Naive thymus-derived CD4-positive, alpha-beta T cell (primary cell): ENCODE results near the gene ZRSR2. TPM values are rescaled to one million over a fixed set of nuclear protein-coding genes. Genes with fewer than 3 reads are reported as not detected.

Experiments used
- ATAC-seq: fragments of 150-1000 bp; cut with Tn5 transposase; 2 replicates; pipeline ENCODE4 v1.10.0; 2021; ENCODE audit warnings: mild to moderate bottlenecking, moderate library complexity
- CTCF ChIA-PET: fragments of 350-600 bp; sonication (Branson Sonifier 250); formaldehyde crosslinking; loops from one replicate; lab custom pipeline; 2021; ENCODE audit warnings: antibody characterized with exemption; lab: Charles Lee
- POLR2A ChIA-PET: fragments of 350-600 bp; sonication (Branson Sonifier 250); formaldehyde crosslinking; loops from one replicate; lab custom pipeline; 2021; ENCODE audit warnings: antibody characterized with exemption, inconsistent platforms; lab: Charles Lee
- DNase-seq, 9 donors: peaks; one replicate each; pipeline versions ENCODE4 v3.0.0 to v3.0.0-alpha.2; 2020 to 2022; ENCODE audit warnings: mixed read lengths in 1 of 9
- H3K27ac ChIP-seq: one replicate; pipeline ENCODE4 v1.7.0; 2013; ENCODE audit warnings: mild to moderate bottlenecking, low read depth, low read length, moderate library complexity
- H3K27me3 ChIP-seq, 2 donors: one replicate each; pipeline ENCODE4 v1.7.0; 2013; ENCODE audit warnings: low read length in 2 of 2, mild to moderate bottlenecking in 2 of 2, moderate library complexity in 2 of 2; ENCODE audit not compliant: control insufficient read depth in 2 of 2, insufficient read depth in 2 of 2
- H3K36me3 ChIP-seq, 3 experiments: 1 replicate in 2 of 3; 2 replicates in 1 of 3; pipeline ENCODE4 v1.7.0; 2013; ENCODE audit warnings: low read length in 3 of 3, mild to moderate bottlenecking in 3 of 3, moderate library complexity in 1 of 3; ENCODE audit not compliant: insufficient read depth in 3 of 3, control insufficient read depth in 2 of 3
- H3K4me1 ChIP-seq, 2 donors: one replicate each; pipeline ENCODE4 v1.7.0; 2013; ENCODE audit warnings: low read length in 2 of 2, mild to moderate bottlenecking in 2 of 2, moderate library complexity in 1 of 2; ENCODE audit not compliant: control insufficient read depth in 2 of 2, insufficient read depth in 2 of 2
- H3K4me3 ChIP-seq: 2 replicates; pipeline ENCODE4 v1.7.0; 2013; ENCODE audit warnings: mild to moderate bottlenecking, low read length
- H3K9me3 ChIP-seq, 3 experiments: 1 replicate in 2 of 3; 2 replicates in 1 of 3; pipeline ENCODE4 v1.7.0; 2013; ENCODE audit warnings: low read length in 3 of 3; ENCODE audit not compliant: control insufficient read depth in 2 of 3
- H3K27ac Mint-ChIP-seq, 9 donors: one replicate each; pipeline ENCODE4 v1.8.0; 2020 to 2022; ENCODE audit warnings: mixed read lengths in 9 of 9, mild to moderate bottlenecking in 8 of 9, moderate library complexity in 5 of 9, inconsistent platforms in 2 of 9
- H3K27me3 Mint-ChIP-seq, 5 donors: one replicate each; pipeline ENCODE4 v1.8.0; 2021 to 2022; ENCODE audit warnings: mixed read lengths in 5 of 5, mild to moderate bottlenecking in 1 of 5
- H3K36me3 Mint-ChIP-seq, 5 donors: one replicate each; pipeline ENCODE4 v1.8.0; 2020 to 2022; ENCODE audit warnings: mixed read lengths in 5 of 5, mild to moderate bottlenecking in 3 of 5, inconsistent platforms in 1 of 5
- H3K4me1 Mint-ChIP-seq, 7 donors: one replicate each; pipeline ENCODE4 v1.8.0; 2020 to 2022; ENCODE audit warnings: mixed read lengths in 7 of 7, mild to moderate bottlenecking in 3 of 7, inconsistent platforms in 1 of 7
- H3K4me3 Mint-ChIP-seq, 10 donors: one replicate each; pipeline ENCODE4 v1.8.0; 2020 to 2022; ENCODE audit warnings: mild to moderate bottlenecking in 10 of 10, mixed read lengths in 10 of 10, moderate library complexity in 6 of 10, inconsistent platforms in 2 of 10
- H3K9me3 Mint-ChIP-seq, 11 donors: one replicate each; pipeline ENCODE4 v1.8.0; 2020 to 2022; ENCODE audit warnings: mixed read lengths in 11 of 11, mild to moderate bottlenecking in 4 of 11, inconsistent platforms in 1 of 11, moderate library complexity in 1 of 11
- intact Hi-C, 2 donors: fragments of 100-400 bp; cut with micrococcal nuclease; formaldehyde crosslinking; loops; one replicate each; pipeline ENCODE4 v1.15.1; 2023
- polyA plus RNA-seq, 2 donors: library from polyadenylated mRNA; unstranded; fragments of 300-500 nt; fragmentation: Illumina TruSeq; gene quantifications; one replicate each; pipeline ENCODE4 v1.2.3, GENCODE V29; 2021
- total RNA-seq, 6 experiments: library from RNA in 5 of 6; stranded (reverse) in 5 of 6; gene quantifications; 1 replicate in 5 of 6; 2 replicates in 1 of 6; pipeline ENCODE4 v1.2.3 and lab custom pipeline; 2021 to 2026

ZRSR2 gene
- total and polyA plus RNA-seq, 7 experiments from 2014 or later = 20.8 to 46.0 (median 25.4) TPM

DNA sequence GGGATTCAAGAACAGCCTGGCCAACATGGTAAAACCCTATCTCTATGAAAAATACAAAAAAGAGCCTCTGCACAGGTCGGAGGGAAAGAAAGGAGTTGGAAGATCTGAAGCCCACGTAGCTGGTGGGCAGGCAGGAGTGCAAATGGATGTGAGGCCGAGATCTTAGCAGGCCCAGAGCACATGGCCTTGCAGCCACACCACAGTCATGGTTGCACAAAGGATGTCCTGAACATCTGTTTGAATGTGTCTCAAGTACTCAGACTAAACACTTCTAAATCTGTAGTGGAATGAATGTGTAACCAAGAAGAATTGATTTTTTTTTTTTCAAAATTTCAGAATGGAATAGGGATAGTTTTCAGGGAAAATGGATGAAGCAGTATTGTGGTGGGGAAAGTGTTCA is 41.4 kb upstream of the ZRSR2 start:
- CTCF ChIA-PET = interaction anchor here (0.6 to 2.9 kb wide), 5 partner anchors 9 to 668 kb away, joined by 3 to 15 read pairs (median 4); partner anchors contain the start of gene CA5B
- H3K27me3 ChIP-seq = no peaks in the 10 kb centered on the region
- no peaks in the 10 kb centered on the region for H3K36me3 ChIP-seq
- H3K4me1 Mint-ChIP-seq = peaks cover 37 to 97% (median 80%) of the 10 kb centered on the region in 7 donors
- POLR2A ChIA-PET = interaction anchor here (1.4 to 10.4 kb wide), 4 partner anchors 10 to 41 kb away, joined by 3 to 162 read pairs (median 16); partner anchors contain the start of genes CA5B and ZRSR2
- DNase-seq (no peak), ATAC-seq (no peak)
- peak overlapping the region; percentile 78 to 99 (median 96) for H3K27ac Mint-ChIP-seq
- peaks cover 0 to 45% (median 32%) of the 10 kb centered on the region in 5 donors for H3K36me3 Mint-ChIP-seq
- peaks cover 0 to 4% (median 0%) of the 10 kb centered on the region in 11 donors for H3K9me3 Mint-ChIP-seq
- no peaks in the 10 kb centered on the region for H3K27me3 Mint-ChIP-seq
- H3K4me3 Mint-ChIP-seq = peak overlapping the region in 8 of 10 donors; percentile 10 to 80 (median 73)
- no peaks in the 10 kb centered on the region for H3K9me3 ChIP-seq
- no peak overlapping the region for H3K4me3 ChIP-seq
- peak overlapping the region; percentile 89 for H3K27ac ChIP-seq
- peaks cover 45 to 50% of the 10 kb centered on the region in 2 donors for H3K4me1 ChIP-seq
- intact Hi-C loops = no loop called here

DNA sequence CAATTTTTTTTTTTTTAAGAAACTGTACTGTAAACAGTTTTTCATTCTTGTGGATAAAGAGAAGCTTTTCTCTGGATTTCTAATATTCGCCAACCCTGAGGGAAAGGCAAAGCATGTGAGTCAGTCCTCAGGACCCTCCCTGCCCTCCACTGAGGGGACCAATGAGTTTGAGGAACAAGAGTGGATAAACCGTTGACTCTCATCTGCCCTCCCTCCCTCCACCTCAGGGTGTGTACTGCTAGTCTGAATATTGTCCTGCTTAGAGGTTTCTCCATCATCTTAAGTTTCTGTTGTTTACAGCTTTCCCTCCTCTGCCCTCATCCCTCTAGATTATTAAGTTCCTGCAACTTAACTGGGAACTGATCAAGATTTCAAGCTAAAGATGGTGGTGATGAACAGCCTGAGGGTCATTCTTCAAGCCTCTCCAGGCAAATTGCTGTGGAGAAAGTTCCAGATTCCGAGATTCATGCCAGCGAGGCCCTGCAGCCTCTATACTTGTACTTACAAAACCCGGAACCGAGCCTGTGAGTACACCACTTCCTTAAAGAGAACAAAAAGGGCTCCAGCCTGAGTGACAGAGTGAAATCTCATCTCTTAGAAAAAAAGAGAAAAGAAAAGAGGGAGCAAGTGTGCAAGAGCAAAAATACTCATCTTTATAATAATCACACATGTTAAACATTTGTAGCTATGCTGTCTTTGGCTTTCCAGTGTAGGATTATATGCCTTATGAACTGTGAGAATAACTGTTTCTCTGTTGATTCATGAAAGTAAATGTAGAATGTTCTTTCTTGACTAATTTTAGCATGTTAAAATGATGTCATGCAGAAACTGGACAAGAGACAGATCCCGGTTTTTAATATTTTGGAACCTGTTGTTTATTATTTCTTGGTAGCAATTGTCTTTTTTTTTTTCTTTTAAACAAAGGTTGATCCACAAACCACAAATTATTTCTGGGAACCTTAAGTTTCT is 40.4 kb upstream of the ZRSR2 start:
- ChIA-PET CTCF (interaction anchor here (0.6 to 2.9 kb wide), 7 partner anchors 8 to 669 kb away, joined by 3 to 15 read pairs (median 4); partner anchors contain the start of gene CA5B), POLR2A (interaction anchor here (0.5 to 10.4 kb wide), 9 partner anchors 8 to 106 kb away, joined by 3 to 162 read pairs (median 5); partner anchors contain the start of genes AP1S2, CA5B and ZRSR2)
- H3K36me3 Mint-ChIP-seq = peaks cover 0 to 43% (median 30%) of the 10 kb centered on the region in 5 donors
- DNase-seq (peak in 7 of 9 donors; percentile 20 to 61 (median 52)), ATAC-seq (peak; percentile 55)
- intact Hi-C loops = loop anchor here (1.0 to 10.0 kb wide), 6 partner anchors 8 to 969 kb away; partner anchors contain the start of genes SYAP1 (in 2 of the 2), AP1S2 (in 1 of the 2), CA5B (in 1 of the 2) and CTPS2 (in 1 of the 2)
- H3K4me1 Mint-ChIP-seq = peaks cover 36 to 97% (median 82%) of the 10 kb centered on the region in 7 donors
- H3K27me3 Mint-ChIP-seq = no peaks in the 10 kb centered on the region
- H3K9me3 Mint-ChIP-seq = peaks cover 0 to 1% (median 0%) of the 10 kb centered on the region in 11 donors
- Histone ChIP-seq H3K4me1 (peaks cover 51 to 55% of the 10 kb centered on the region in 2 donors), H3K36me3 (no peaks in the 10 kb centered on the region), H3K27ac (peak overlapping the region; percentile 89), H3K9me3 (no peaks in the 10 kb centered on the region), H3K4me3 (peak overlapping the region; percentile 43), H3K27me3 (no peaks in the 10 kb centered on the region)
- H3K27ac Mint-ChIP-seq = peak overlapping the region; percentile 92 to 99 (median 97)
- H3K4me3 Mint-ChIP-seq = peak overlapping the region; percentile 60 to 86 (median 77)

DNA sequence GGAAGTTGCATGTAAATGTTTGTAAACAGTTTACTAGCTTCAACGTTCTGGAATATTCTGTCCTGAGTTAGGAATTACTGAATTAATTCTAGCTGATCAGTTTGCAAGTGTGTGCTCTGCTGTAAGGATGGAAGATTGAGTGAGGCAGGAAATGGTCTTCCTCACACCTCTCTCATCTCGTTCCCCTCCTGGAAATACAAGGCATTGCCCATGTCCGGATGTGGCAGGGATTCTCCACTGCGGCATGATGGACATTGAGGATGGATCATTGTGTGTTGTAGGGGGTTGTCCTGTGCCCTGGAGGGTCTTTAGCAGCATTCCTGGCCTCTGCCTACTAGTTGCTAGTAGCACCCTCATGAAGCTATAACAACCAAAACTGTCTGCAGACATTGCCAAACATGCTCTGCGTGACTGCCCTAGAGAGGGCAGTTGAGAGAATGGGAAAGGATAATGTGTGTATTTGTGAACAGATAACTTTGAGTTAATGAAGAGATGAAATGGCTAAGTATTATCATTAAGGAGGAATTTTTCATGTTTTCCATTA is 39.6 kb upstream of the ZRSR2 start:
- Mint-ChIP-seq H3K4me3 (peak overlapping the region; percentile 56 to 86 (median 77)), H3K27ac (peak overlapping the region; percentile 92 to 99 (median 97)), H3K36me3 (peaks cover 0 to 39% (median 28%) of the 10 kb centered on the region in 5 donors), H3K27me3 (no peaks in the 10 kb centered on the region), H3K9me3 (peaks cover 0 to 1% (median 0%) of the 10 kb centered on the region in 11 donors), H3K4me1 (peaks cover 31 to 96% (median 79%) of the 10 kb centered on the region in 7 donors)
- H3K27ac ChIP-seq = peak overlapping the region; percentile 89
- CTCF ChIA-PET = interaction anchor here (0.6 to 2.9 kb wide), 4 partner anchors 10 to 69 kb away, joined by 3 to 15 read pairs (median 6); partner anchors contain the start of gene CA5B
- POLR2A ChIA-PET = interaction anchor here (0.5 to 10.4 kb wide), 6 partner anchors 9 to 105 kb away, joined by 3 to 162 read pairs (median 12); partner anchors contain the start of genes AP1S2, CA5B and ZRSR2
- DNase-seq (peak in 4 of 9 donors; percentile 19 to 41 (median 34)), ATAC-seq (no peak)
- no peaks in the 10 kb centered on the region for H3K36me3 ChIP-seq
- peaks cover 57 to 61% of the 10 kb centered on the region in 2 donors for H3K4me1 ChIP-seq
- H3K4me3 ChIP-seq = peak overlapping the region; percentile 43
- no peaks in the 10 kb centered on the region for H3K27me3 ChIP-seq
- H3K9me3 ChIP-seq = no peaks in the 10 kb centered on the region
- intact Hi-C loops = loop anchor here (1.0 to 10.0 kb wide), 10 partner anchors 8 to 968 kb away; partner anchors contain the start of genes CA5B (in 2 of the 2), SYAP1 (in 2 of the 2), ZRSR2 (in 2 of the 2) and AP1S2 (in 1 of the 2)

GRCh38 chrX:15751155-15751819 is 39.0 kb upstream of the ZRSR2 start:
- Histone ChIP-seq H3K4me1 (peaks cover 60 to 61% of the 10 kb centered on the region in 2 donors), H3K4me3 (peak overlapping the region; percentile 54), H3K27ac (peak overlapping the region; percentile 89), H3K9me3 (no peaks in the 10 kb centered on the region), H3K36me3 (no peaks in the 10 kb centered on the region), H3K27me3 (no peaks in the 10 kb centered on the region)
- H3K27ac Mint-ChIP-seq = peak overlapping the region; percentile 92 to 99 (median 97)
- peaks cover 33 to 99% (median 84%) of the 10 kb centered on the region in 7 donors for H3K4me1 Mint-ChIP-seq
- peaks cover 0 to 1% (median 0%) of the 10 kb centered on the region in 11 donors for H3K9me3 Mint-ChIP-seq
- intact Hi-C loops = loop anchor here (1.0 to 10.0 kb wide), 9 partner anchors 10 to 968 kb away; partner anchors contain the start of genes SYAP1 (in 2 of the 2), ZRSR2 (in 2 of the 2), AP1S2 (in 1 of the 2) and CA5B (in 1 of the 2)
- ATAC-seq (peak; percentile 85), DNase-seq (peak in 7 of 9 donors; percentile 53 to 86 (median 75))
- POLR2A ChIA-PET = interaction anchor here (1.0 to 10.4 kb wide), 5 partner anchors 8 to 104 kb away, joined by 5 to 162 read pairs (median 13); partner anchors contain the start of genes AP1S2, CA5B and ZRSR2
- peaks cover 2 to 43% (median 32%) of the 10 kb centered on the region in 5 donors for H3K36me3 Mint-ChIP-seq
- H3K27me3 Mint-ChIP-seq = no peaks in the 10 kb centered on the region
- CTCF ChIA-PET = interaction anchor here (0.6 to 2.9 kb wide), 3 partner anchors 11 to 25 kb away, joined by 3 to 15 read pairs (median 4); partner anchors contain the start of gene CA5B
- peak overlapping the region; percentile 60 to 86 (median 78) for H3K4me3 Mint-ChIP-seq

DNA sequence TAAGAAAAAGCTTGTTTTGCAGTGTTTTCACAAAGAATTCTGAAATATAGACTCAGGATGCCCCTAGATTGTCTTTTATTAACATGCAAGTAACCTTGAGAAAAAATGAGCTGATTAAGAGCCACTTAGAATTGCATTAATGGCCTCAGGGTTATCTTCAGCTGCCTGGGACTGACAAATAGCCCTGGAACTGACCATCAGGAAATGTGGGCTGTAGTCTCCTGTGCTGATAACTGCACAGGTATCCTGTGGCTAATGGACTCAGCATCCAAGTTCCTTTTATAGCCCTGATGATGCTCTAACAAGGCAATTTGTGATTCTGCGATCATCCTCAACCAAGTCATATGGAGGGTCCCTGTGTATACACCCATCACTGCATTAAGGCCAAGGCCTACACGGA is 35.2 kb upstream of the ZRSR2 start:
- Histone ChIP-seq H3K36me3 (no peaks in the 10 kb centered on the region), H3K27ac (peak overlapping the region; percentile 89), H3K4me1 (peaks cover 60 to 61% of the 10 kb centered on the region in 2 donors), H3K4me3 (no peak overlapping the region), H3K9me3 (no peaks in the 10 kb centered on the region), H3K27me3 (no peaks in the 10 kb centered on the region)
- ChIA-PET POLR2A (interaction anchor here (0.8 to 10.4 kb wide), 2 partner anchors 16 to 68 kb away, joined by 3 to 162 read pairs; partner anchors contain the start of gene CA5B), CTCF (no interaction called here)
- intact Hi-C loops = loop anchor here (10.0 kb wide), 2 partner anchors 260 to 960 kb away; partner anchors contain the start of genes CTPS2 (in 1 of the 2), PIR (in 1 of the 2) and SYAP1 (in 1 of the 2)
- Mint-ChIP-seq H3K27ac (peak overlapping the region in 8 of 9 donors; percentile 44 to 99 (median 92)), H3K4me3 (no peak overlapping the region), H3K9me3 (no peaks in the 10 kb centered on the region), H3K36me3 (peaks cover 3 to 23% (median 19%) of the 10 kb centered on the region in 5 donors), H3K4me1 (peaks cover 29 to 90% (median 69%) of the 10 kb centered on the region in 7 donors), H3K27me3 (no peaks in the 10 kb centered on the region)
- DNase-seq (no peak), ATAC-seq (no peak)
